Psoas muscle (tissue), 8 donors: ENCODE data around the gene CENPL. TPM values are rescaled to one million over a fixed set of nuclear protein-coding genes. Genes with fewer than 3 reads are reported as not detected.
A peak's percentile ranks its signal among the peaks of the same experiment; 100 is the strongest.
"Not testable (repeated sequence)": the region's sequence is repeated elsewhere in the genome, so short reads cannot be mapped to it uniquely, and the experiment has no call there.

Experiments
- ATAC-seq, 4 donors: fragments of 200-7000 bp; cut with Tn5 transposase; one replicate each; pipeline ENCODE4 v1.9.1; 2020; ENCODE audit warnings: moderate library complexity in 3 of 4, mild to moderate bottlenecking in 2 of 4
- DNase-seq, 2 donors: peaks; one replicate each; pipeline ENCODE4 v3.0.0-alpha.2; 2020
- H3K27ac ChIP-seq: fragments of 200-600 bp; one replicate; pipeline ENCODE4 v1.8.0; 2022
- H3K27me3 ChIP-seq, 3 donors: fragments of 200-600 bp in 1 of 3; one replicate each; pipeline versions ENCODE4 v1.6.1 to v1.8.0; 2013 to 2022; ENCODE audit warnings: low read length in 2 of 3, mild to moderate bottlenecking in 2 of 3, moderate library complexity in 1 of 3; ENCODE audit not compliant: insufficient read depth in 3 of 3
- H3K36me3 ChIP-seq, 2 donors: fragments of 200-600 bp in 1 of 2; one replicate each; pipeline versions ENCODE4 v1.6.1 to v1.8.0; 2013 to 2022; ENCODE audit warnings: low read depth in 1 of 2, mild to moderate bottlenecking in 1 of 2, moderate library complexity in 1 of 2; ENCODE audit not compliant: insufficient read depth in 1 of 2
- H3K4me1 ChIP-seq: fragments of 200-600 bp; one replicate; pipeline ENCODE4 v1.8.0; 2022
- H3K4me3 ChIP-seq: fragments of 200-600 bp; one replicate; pipeline ENCODE4 v1.8.0; 2022; ENCODE audit warnings: mild to moderate bottlenecking
- H3K9me3 ChIP-seq: fragments of 200-600 bp; one replicate; pipeline ENCODE4 v1.8.0; 2022
- WGBS, 3 donors: extraction: QIAGEN DNeasy Blood & Tissue Kit; methylation state at CpG; one replicate each; pipeline versions ENCODE4 v1.1.6 to v1.1.7; 2013; 5-methylcytosine and 5-hydroxymethylcytosine counted together
- intact Hi-C, 2 donors: fragments of 100-400 bp; cut with DNase I; formaldehyde crosslinking; loops; one replicate each; pipeline versions ENCODE4 v1.11.0 to v1.14.2; 2022
- polyA plus RNA-seq, 3 donors: library from polyadenylated mRNA; stranded (reverse); fragments of 200-250 nt; gene quantifications; one replicate each; pipeline ENCODE4 v1.2.3, GENCODE V29; 2013
- total RNA-seq, 4 donors: library from RNA; stranded (reverse); fragmentation: NEBNext Ultra II Directional in 2 of 4; extraction: Animal tissue kit (Norgen Biotek cat#: 25700) in 2 of 4; gene quantifications; one replicate each; pipeline versions ENCODE4 v1.2.1 to v1.2.4, GENCODE V29; 2021 to 2023
- TF ChIP-seq, protein P1 (sequence below): fragments of 200-600 bp; IDR thresholded peaks from one replicate; pipeline ENCODE4 v1.8.0; 2022; ENCODE audit warnings: antibody characterized with exemption
- donor health status: healthy with polysubstance abuse.
- donor health status: DM: no; HTN: no; CAD: no; lungs with moderate emphysema.
- donor health status: Bipolar disorder and iron deficiency.
- donor health status: healthy.
- donor health status: DM: yes; HTN: yes; CAD: no.
- donor health status: DM: no; HTN: no; CAD: no.
- donor health status: DM: no; HTN: no; CAD: no.
- donor health status: DM: yes; HTN: yes; CAD: no.

The CENPL gene
- total and polyA plus RNA-seq, 7 donors, result 2.1 to 7.0 (median 5.0) TPM

- Histone ChIP-seq H3K4me3 (no peak overlapping the region), H3K36me3 (peaks cover 0 to 91% of the 10 kb centered on the region in 2 donors), H3K4me1 (no peaks in the 10 kb centered on the region), H3K27me3 (no peaks in the 10 kb centered on the region), H3K9me3 (no peaks in the 10 kb centered on the region), H3K27ac (no peak overlapping the region)
- intact Hi-C loops, result no loop called here
- WGBS, 3 donors, result 93 to 98% (median 96%) methylated on average over 1 of the region's 1 CpG
- DNase-seq (no peak), ATAC-seq (no peak)
- TF ChIP-seq, protein P1, sequence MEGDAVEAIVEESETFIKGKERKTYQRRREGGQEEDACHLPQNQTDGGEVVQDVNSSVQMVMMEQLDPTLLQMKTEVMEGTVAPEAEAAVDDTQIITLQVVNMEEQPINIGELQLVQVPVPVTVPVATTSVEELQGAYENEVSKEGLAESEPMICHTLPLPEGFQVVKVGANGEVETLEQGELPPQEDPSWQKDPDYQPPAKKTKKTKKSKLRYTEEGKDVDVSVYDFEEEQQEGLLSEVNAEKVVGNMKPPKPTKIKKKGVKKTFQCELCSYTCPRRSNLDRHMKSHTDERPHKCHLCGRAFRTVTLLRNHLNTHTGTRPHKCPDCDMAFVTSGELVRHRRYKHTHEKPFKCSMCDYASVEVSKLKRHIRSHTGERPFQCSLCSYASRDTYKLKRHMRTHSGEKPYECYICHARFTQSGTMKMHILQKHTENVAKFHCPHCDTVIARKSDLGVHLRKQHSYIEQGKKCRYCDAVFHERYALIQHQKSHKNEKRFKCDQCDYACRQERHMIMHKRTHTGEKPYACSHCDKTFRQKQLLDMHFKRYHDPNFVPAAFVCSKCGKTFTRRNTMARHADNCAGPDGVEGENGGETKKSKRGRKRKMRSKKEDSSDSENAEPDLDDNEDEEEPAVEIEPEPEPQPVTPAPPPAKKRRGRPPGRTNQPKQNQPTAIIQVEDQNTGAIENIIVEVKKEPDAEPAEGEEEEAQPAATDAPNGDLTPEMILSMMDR, result no peak
These were observed 8.1 kb upstream of the CENPL start for GRCh38 chr1:173832748-173833147.

GRCh38 chr1:173827611-173828010 lies 2.9 kb upstream of the CENPL start:
- ATAC-seq, result no peak
- H3K9me3 ChIP-seq, result no peaks in the 10 kb centered on the region
- H3K4me3 ChIP-seq, result no peak overlapping the region
- no peak for DNase-seq
- H3K36me3 ChIP-seq, result peaks cover 0 to 41% of the 10 kb centered on the region in 2 donors
- no peak overlapping the region for H3K27ac ChIP-seq
- no peaks in the 10 kb centered on the region for H3K27me3 ChIP-seq
- TF ChIP-seq, protein P1, result no peak
- WGBS, 3 donors, result 84 to 98% (median 92%) methylated on average over 2 of the region's 2 CpGs
- H3K4me1 ChIP-seq, result peaks cover 13% of the 10 kb centered on the region
- intact Hi-C loops, result loop anchor here in 1 of 2 donors (10.0 kb wide), 1 partner anchor 393 kb away; no protein-coding TSS in a partner anchor

- H3K4me3 ChIP-seq, result peak overlapping the region; percentile 76
- DNase-seq (no peak), ATAC-seq (no peak)
- 0 to 1% (median 0%) methylated on average over 25 of the region's 25 CpGs for WGBS, 3 donors
- H3K36me3 ChIP-seq, result peaks cover 0 to 22% of the 10 kb centered on the region in 2 donors
- H3K4me1 ChIP-seq, result peaks cover 13% of the 10 kb centered on the region
- H3K9me3 ChIP-seq, result no peaks in the 10 kb centered on the region
- no peaks in the 10 kb centered on the region for H3K27me3 ChIP-seq
- peak overlapping the region; percentile 91 for H3K27ac ChIP-seq
- TF ChIP-seq, protein P1, result no peak
- intact Hi-C loops, result loop anchor here (2.0 to 10.0 kb wide), 4 partner anchors 43 to 403 kb away; partner anchors contain the start of genes GAS5 (in 1 of the 2), PRDX6 (in 1 of the 2) and ZBTB37 (in 1 of the 2)
These were observed 835 bp downstream of the CENPL start for GRCh38 chr1:173823781-173824314.

- TF ChIP-seq, protein P1, result no peak
- H3K27ac ChIP-seq, result no peak overlapping the region
- no peak overlapping the region for H3K4me3 ChIP-seq
- ATAC-seq (no peak), DNase-seq (no peak)
- WGBS, 3 donors, result 93 to 98% (median 95%) methylated on average over 4 of the region's 4 CpGs
- H3K27me3 ChIP-seq, result no peaks in the 10 kb centered on the region
- H3K9me3 ChIP-seq, result no peaks in the 10 kb centered on the region
- intact Hi-C loops, result loop anchor here (5.0 to 10.0 kb wide), 3 partner anchors 46 to 387 kb away; partner anchors contain the start of genes GAS5 (in 1 of the 2), PRDX6 (in 1 of the 2) and ZBTB37 (in 1 of the 2)
- peaks cover 11% of the 10 kb centered on the region for H3K4me1 ChIP-seq
- H3K36me3 ChIP-seq, result peaks cover 0 to 21% of the 10 kb centered on the region in 2 donors
These were observed 3.0 kb downstream of the CENPL start for GRCh38 chr1:173821680-173822079.

- Histone ChIP-seq H3K4me3 (no peak overlapping the region), H3K27me3 (no peaks in the 10 kb centered on the region), H3K9me3 (no peaks in the 10 kb centered on the region), H3K4me1 (peaks cover 2% of the 10 kb centered on the region), H3K36me3 (peaks cover 0 to 21% of the 10 kb centered on the region in 2 donors), H3K27ac (no peak overlapping the region)
- intact Hi-C loops, result no loop called here
- WGBS, 3 donors, result 89 to 95% (median 92%) methylated on average over 1 of the region's 1 CpG
- ATAC-seq (no peak), DNase-seq (no peak)
- TF ChIP-seq, protein P1, result no peak
These were observed 6.2 kb downstream of the CENPL start for GRCh38 chr1:173818459-173818858.

GRCh38 chr1:173813654-173814053 lies 11.0 kb downstream of the CENPL start:
- not testable (repeated sequence) for H3K27me3 ChIP-seq, H3K4me3 ChIP-seq, DNase-seq, H3K4me1 ChIP-seq, ATAC-seq, H3K9me3 ChIP-seq, H3K27ac ChIP-seq
- intact Hi-C loops, result loop anchor here in 1 of 2 donors (5.0 kb wide), 1 partner anchor 36 kb away; no protein-coding TSS in a partner anchor
- peaks cover 0 to 23% of the 10 kb centered on the region in 2 donors for H3K36me3 ChIP-seq
- 97 to 99% (median 98%) methylated on average over 5 of the region's 5 CpGs for WGBS, 3 donors
